ENCODE measurements around the gene FIBCD1.

Gene FIBCD1

GRCh38 chr9:130954317-130954716 is 15.3 kb upstream of the FIBCD1 start:
- DNase-seq = no peak

- no peak for DNase-seq
Measured at GRCh38 chr9:130952065-130952762, 13.2 kb upstream of the FIBCD1 start.

GRCh38 chr9:130950039-130950311 is 10.9 kb upstream of the FIBCD1 start:
- DNase-seq = no peak

- no peak for DNase-seq
Measured at GRCh38 chr9:130949188-130950038, 10.4 kb upstream of the FIBCD1 start.

- DNase-seq = no peak
Measured at GRCh38 chr9:130948266-130948665, 9.2 kb upstream of the FIBCD1 start.

GRCh38 chr9:130947618-130948140 is 8.6 kb upstream of the FIBCD1 start:
- no peak for DNase-seq

- DNase-seq = no peak
Measured at GRCh38 chr9:130946766-130947617, 7.9 kb upstream of the FIBCD1 start.

- no peak for DNase-seq
Measured at GRCh38 chr9:130945173-130945572, 6.1 kb upstream of the FIBCD1 start.

- DNase-seq = no peak
Measured at GRCh38 chr9:130944510-130945058, 5.5 kb upstream of the FIBCD1 start.

- DNase-seq = no peak
Measured at GRCh38 chr9:130943777-130944176, 4.7 kb upstream of the FIBCD1 start.

GRCh38 chr9:130943221-130943620 is 4.2 kb upstream of the FIBCD1 start:
- no peak for DNase-seq

GRCh38 chr9:130942679-130943078 is 3.6 kb upstream of the FIBCD1 start:
- DNase-seq = no peak

- no peak for DNase-seq
Measured at GRCh38 chr9:130942084-130942483, 3.0 kb upstream of the FIBCD1 start.

- DNase-seq = peak; percentile 5
Measured at GRCh38 chr9:130940693-130941576, 1.9 kb upstream of the FIBCD1 start.

GRCh38 chr9:130940027-130940549 is 1.0 kb upstream of the FIBCD1 start:
- no peak for DNase-seq

- no peak for DNase-seq
Measured at GRCh38 chr9:130939405-130940026, 469 bp upstream of the FIBCD1 start.

- DNase-seq = no peak
Measured at GRCh38 chr9:130938184-130938651, 829 bp downstream of the FIBCD1 start.

GRCh38 chr9:130937146-130938076 is 1.6 kb downstream of the FIBCD1 start:
- no peak for DNase-seq

GRCh38 chr9:130936285-130937117 is 2.5 kb downstream of the FIBCD1 start:
- no peak for DNase-seq
